Measurements from ENCODE around the gene CD93. TPM values are rescaled to one million over a fixed set of nuclear protein-coding genes. Genes with fewer than 3 reads are reported as not detected.

The CD93 gene
- polyA plus RNA-seq, 1 experiment: 0.02 TPM

GRCh38 chr20:23032750-23033078 lies 53.4 kb downstream of the CD93 start:
- DNase-seq (ENCODE audit: low read depth, low spot score): no peak
- Histone ChIP-seq H3K27ac (ENCODE audit: low read depth, low read length) (no peak overlapping the region), H3K9me3 (ENCODE audit: control insufficient read depth, insufficient read depth, low read length) (no peaks in the 10 kb centered on the region; the same call in 1 of the 2 replicates), H3K4me3 (ENCODE audit: low read depth, low read length) (no peak overlapping the region), H3K27me3 (ENCODE audit: control insufficient read depth, insufficient read depth, low read length) (peaks cover 5% of the 10 kb centered on the region)
- no peak for TF ChIP-seq CTCF (IDR thresholded peaks at IDR 0.05; ENCODE audit: low read depth, low read length)
- ChIA-PET POLR2A (no interaction called here), CTCF (no interaction called here)

- Histone ChIP-seq H3K27ac (ENCODE audit: low read depth, low read length) (no peak overlapping the region), H3K9me3 (ENCODE audit: control insufficient read depth, insufficient read depth, low read length) (no peaks in the 10 kb centered on the region; the same call in 1 of the 2 replicates), H3K27me3 (ENCODE audit: control insufficient read depth, insufficient read depth, low read length) (peaks cover 5% of the 10 kb centered on the region), H3K4me3 (ENCODE audit: low read depth, low read length) (no peak overlapping the region)
- no peak for DNase-seq (ENCODE audit: low read depth, low spot score)
- POLR2A ChIA-PET: no interaction called here
- CTCF ChIA-PET: no interaction called here
- no peak for TF ChIP-seq CTCF (IDR thresholded peaks at IDR 0.05; ENCODE audit: low read depth, low read length)
Observed at GRCh38 chr20:23032056-23032749, 53.9 kb downstream of the CD93 start.

- POLR2A ChIA-PET: no interaction called here
- no peak overlapping the region for H3K27ac ChIP-seq (ENCODE audit: low read depth, low read length)
- no peak overlapping the region for H3K4me3 ChIP-seq (ENCODE audit: low read depth, low read length)
- no peak for TF ChIP-seq CTCF (IDR thresholded peaks at IDR 0.05; ENCODE audit: low read depth, low read length)
- no peaks in the 10 kb centered on the region; the same call in 1 of the 2 replicates for H3K9me3 ChIP-seq (ENCODE audit: control insufficient read depth, insufficient read depth, low read length)
- CTCF ChIA-PET: no interaction called here
- no peak for DNase-seq (ENCODE audit: low read depth, low spot score)
- peaks cover 5% of the 10 kb centered on the region for H3K27me3 ChIP-seq (ENCODE audit: control insufficient read depth, insufficient read depth, low read length)
Observed at GRCh38 chr20:23031346-23031745, 54.8 kb downstream of the CD93 start.

Other genes with a start within 250 kb of the CD93 start
- not detected in 2 replicates for gene SSTR4, start 51.0 kb downstream of the CD93 start, polyA plus RNA-seq (2011; rRNA removed)
- gene THBD, start 36.7 kb downstream of the CD93 start, polyA plus RNA-seq (2011; rRNA removed): 0.06 and 0.10 TPM in 2 replicates